Breast epithelium (tissue), 4 donors: Measurements from ENCODE around the gene SLC1A7. TPM values are rescaled to one million over a fixed set of nuclear protein-coding genes. Genes with fewer than 3 reads are reported as not detected.

Source experiments
- DNase-seq, 2 donors: peaks; one replicate each; pipeline ENCODE4 v3.0.0-alpha.2; 2019; ENCODE audit warnings: low spot score in 2 of 2
- H3K27ac ChIP-seq, 2 donors: fragments of 200-600 bp; sonication (generic) in 1 of 2; one replicate each; pipeline ENCODE4 v1.5.1; 2016 to 2019; ENCODE audit warnings: mild to moderate bottlenecking in 1 of 2
- H3K27me3 ChIP-seq, 2 donors: fragments of 200-600 bp; sonication (generic) in 1 of 2; one replicate each; pipeline versions ENCODE4 v1.5.1 to v1.6.0; 2017 to 2019; ENCODE audit warnings: control low read depth in 1 of 2, mild to moderate bottlenecking in 1 of 2
- H3K36me3 ChIP-seq: fragments of 200-600 bp; one replicate; pipeline ENCODE4 v1.5.1; 2019
- H3K4me1 ChIP-seq, 2 donors: fragments of 200-600 bp; sonication (generic); one replicate each; pipeline ENCODE4 v1.5.1; 2016 to 2019; ENCODE audit warnings: control low read depth in 1 of 2
- H3K4me3 ChIP-seq, 3 donors: fragments of 200-600 bp; sonication (generic); 1 replicate in 2 of 3; 2 replicates in 1 of 3; pipeline ENCODE4 v1.5.1; 2016 to 2019; ENCODE audit warnings: mild to moderate bottlenecking in 3 of 3, moderate library complexity in 2 of 3
- H3K9me3 ChIP-seq, 2 donors: fragments of 200-600 bp; sonication (generic) in 1 of 2; one replicate each; pipeline ENCODE4 v1.5.1; 2016 to 2019; ENCODE audit warnings: control low read depth in 1 of 2
- POLR2A ChIP-seq: fragments of 450-650 bp; IDR thresholded peaks from one replicate; pipeline ENCODE4 v1.6.1; 2016; ENCODE audit warnings: antibody characterized with exemption, mild to moderate bottlenecking, moderate library complexity
- POLR2AphosphoS5 ChIP-seq, 3 donors: sonication (generic); formaldehyde crosslinking; IDR thresholded peaks; one replicate each; pipeline ENCODE4 v1.6.1; 2017; ENCODE audit warnings: antibody characterized with exemption in 3 of 3
- intact Hi-C: fragments of 100-400 bp; cut with DNase I; formaldehyde crosslinking; loops from one replicate; pipeline ENCODE4 v1.15.1; 2023; ENCODE audit warnings: low total_unique reads
- total RNA-seq, 3 donors: library from RNA; depleted of rRNA; stranded (reverse); fragments of >200 nt; gene quantifications; one replicate each; pipeline ENCODE4 v1.1.0, GENCODE V29; 2016
- TF ChIP-seq, protein P1 (sequence below), 3 donors: fragments of 450-650 bp; IDR thresholded peaks; one replicate each; pipeline ENCODE4 v1.5.1; 2016 to 2017; ENCODE audit warnings: antibody characterized with exemption in 3 of 3, mild to moderate bottlenecking in 3 of 3, moderate library complexity in 3 of 3

The SLC1A7 gene
- total RNA-seq, 3 donors from 2014 or later, result 0.16 TPM; not detected in 2

- peaks cover 4 to 6% of the 10 kb centered on the region in 2 donors for H3K27me3 ChIP-seq
- peak in 1 of 2 donors; percentile 4 for DNase-seq
- TF ChIP-seq, protein P1, sequence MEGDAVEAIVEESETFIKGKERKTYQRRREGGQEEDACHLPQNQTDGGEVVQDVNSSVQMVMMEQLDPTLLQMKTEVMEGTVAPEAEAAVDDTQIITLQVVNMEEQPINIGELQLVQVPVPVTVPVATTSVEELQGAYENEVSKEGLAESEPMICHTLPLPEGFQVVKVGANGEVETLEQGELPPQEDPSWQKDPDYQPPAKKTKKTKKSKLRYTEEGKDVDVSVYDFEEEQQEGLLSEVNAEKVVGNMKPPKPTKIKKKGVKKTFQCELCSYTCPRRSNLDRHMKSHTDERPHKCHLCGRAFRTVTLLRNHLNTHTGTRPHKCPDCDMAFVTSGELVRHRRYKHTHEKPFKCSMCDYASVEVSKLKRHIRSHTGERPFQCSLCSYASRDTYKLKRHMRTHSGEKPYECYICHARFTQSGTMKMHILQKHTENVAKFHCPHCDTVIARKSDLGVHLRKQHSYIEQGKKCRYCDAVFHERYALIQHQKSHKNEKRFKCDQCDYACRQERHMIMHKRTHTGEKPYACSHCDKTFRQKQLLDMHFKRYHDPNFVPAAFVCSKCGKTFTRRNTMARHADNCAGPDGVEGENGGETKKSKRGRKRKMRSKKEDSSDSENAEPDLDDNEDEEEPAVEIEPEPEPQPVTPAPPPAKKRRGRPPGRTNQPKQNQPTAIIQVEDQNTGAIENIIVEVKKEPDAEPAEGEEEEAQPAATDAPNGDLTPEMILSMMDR (IDR thresholded peaks at IDR 0.05), result no peak
- no peak for TF ChIP-seq POLR2AphosphoS5 (IDR thresholded peaks at IDR 0.05)
- TF ChIP-seq POLR2A, result no peak
- H3K9me3 ChIP-seq, result no peaks in the 10 kb centered on the region
- no peaks in the 10 kb centered on the region for H3K4me1 ChIP-seq
- intact Hi-C loops, result no loop called here
- H3K36me3 ChIP-seq, result no peaks in the 10 kb centered on the region
- H3K27ac ChIP-seq, result no peak overlapping the region
- H3K4me3 ChIP-seq, result no peak overlapping the region
These were observed 77.0 kb downstream of the SLC1A7 start for GRCh38 chr1:53065391-53065790.

DNA sequence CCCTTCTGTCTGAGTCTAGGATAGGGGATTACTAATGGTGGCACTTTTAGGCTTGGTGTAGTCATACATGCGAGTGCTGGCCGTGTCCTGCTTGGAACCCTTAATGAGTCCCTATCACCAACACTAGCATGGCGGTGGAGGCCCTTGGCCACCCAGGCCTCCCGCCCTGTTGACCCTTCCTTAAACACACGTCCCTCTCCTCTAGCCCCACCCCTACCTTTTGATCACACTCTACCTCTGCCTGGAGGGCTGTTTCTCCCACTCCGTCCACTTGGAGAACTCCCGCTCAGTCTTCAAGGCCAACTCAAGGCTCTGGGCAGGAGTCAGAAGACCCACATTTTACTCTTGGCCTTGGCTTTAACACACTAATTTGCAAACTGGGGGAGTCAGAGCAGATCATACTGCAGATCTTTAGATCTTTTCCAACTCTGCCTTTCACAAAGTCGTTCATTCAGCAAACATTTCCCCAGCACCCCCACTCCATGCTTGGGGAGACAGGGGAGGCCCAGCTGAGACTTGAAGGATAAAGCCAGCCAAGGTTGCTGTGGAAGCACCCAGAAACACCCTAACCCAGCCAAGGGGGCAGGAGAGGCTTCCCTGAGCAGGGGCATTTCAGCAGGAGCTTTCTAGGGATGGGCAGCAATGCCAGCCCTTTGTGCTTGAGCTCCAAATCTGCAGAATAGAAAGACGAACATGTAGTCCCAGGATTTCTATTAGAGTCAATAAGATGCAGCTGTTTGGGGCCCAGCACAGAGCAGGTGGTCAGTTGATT, 78.5 kb downstream of the SLC1A7 start:
- no peaks in the 10 kb centered on the region for H3K4me1 ChIP-seq
- TF ChIP-seq POLR2AphosphoS5 (IDR thresholded peaks at IDR 0.05) (no peak), POLR2A (no peak)
- TF ChIP-seq, protein P1 (IDR thresholded peaks at IDR 0.05), result no peak
- intact Hi-C loops, result no loop called here
- H3K4me3 ChIP-seq, result peak overlapping the region; percentile 70 to 83 (median 72)
- no peaks in the 10 kb centered on the region for H3K36me3 ChIP-seq
- peaks cover 4 to 6% of the 10 kb centered on the region in 2 donors for H3K27me3 ChIP-seq
- no peak for DNase-seq
- no peaks in the 10 kb centered on the region for H3K9me3 ChIP-seq
- H3K27ac ChIP-seq, result peak overlapping the region in 1 of 2 donors; percentile 94

DNA sequence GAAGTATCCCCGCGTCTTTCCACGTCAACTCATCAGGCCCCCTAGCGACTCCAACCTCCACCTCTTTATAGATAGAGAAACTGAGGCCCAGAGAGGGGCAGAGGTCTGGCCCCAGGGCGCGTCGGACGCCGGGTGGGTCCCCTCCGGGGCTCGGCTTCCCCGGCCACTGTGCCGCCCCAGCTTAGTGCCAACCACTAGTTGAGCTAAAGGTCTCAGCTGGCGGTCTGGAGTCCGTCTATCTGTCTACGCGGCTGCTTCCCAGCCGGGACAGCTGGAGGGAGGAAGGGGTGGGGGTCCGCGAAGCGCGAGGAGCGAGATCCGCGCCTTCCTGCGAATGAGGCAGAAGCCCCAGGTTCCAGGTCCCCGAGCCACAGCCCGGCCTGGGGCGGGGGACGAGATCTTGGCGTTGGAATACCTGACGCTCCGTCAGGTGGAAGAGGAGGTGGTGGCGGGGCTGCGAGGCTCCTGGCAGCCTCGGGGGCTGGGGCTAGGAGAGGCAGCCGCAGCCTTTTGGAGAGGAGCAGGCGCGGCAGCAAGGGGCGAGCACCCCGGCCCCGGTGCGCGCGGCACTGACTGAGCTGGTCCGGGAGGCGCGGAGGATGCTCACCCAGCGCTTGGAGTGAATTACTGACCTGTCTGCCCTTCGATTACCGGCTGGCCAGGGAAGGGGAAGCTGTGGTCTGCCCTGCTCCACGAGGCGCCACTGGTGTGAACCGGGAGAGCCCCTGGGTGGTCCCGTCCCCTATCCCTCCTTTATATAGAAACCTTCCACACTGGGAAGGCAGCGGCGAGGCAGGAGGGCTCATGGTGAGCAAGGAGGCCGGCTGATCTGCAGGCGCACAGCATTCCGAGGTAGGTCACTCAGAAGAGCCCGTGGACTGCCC, 79.5 kb downstream of the SLC1A7 start:
- peak in 1 of 2 donors; percentile 47 for DNase-seq
- Histone ChIP-seq H3K27me3 (peaks cover 4 to 6% of the 10 kb centered on the region in 2 donors), H3K36me3 (no peaks in the 10 kb centered on the region), H3K9me3 (no peaks in the 10 kb centered on the region), H3K4me1 (no peaks in the 10 kb centered on the region), H3K27ac (peak overlapping the region; percentile 46 to 94), H3K4me3 (peak overlapping the region; percentile 70 to 83 (median 72))
- no peak for TF ChIP-seq POLR2AphosphoS5 (IDR thresholded peaks at IDR 0.05)
- TF ChIP-seq POLR2A, result no peak
- TF ChIP-seq, protein P1 (IDR thresholded peaks at IDR 0.05), result no peak
- intact Hi-C loops, result no loop called here

GRCh38 chr1:53061859-53062707, 80.4 kb downstream of the SLC1A7 start, which contains the start of gene PODN:
Gene PODN, plus strand, starts transcription at chr1:53062213. Its CDS starts 7,643 bp downstream, at chr1:53069856.
- H3K36me3 ChIP-seq, result no peaks in the 10 kb centered on the region
- no peak for TF ChIP-seq POLR2AphosphoS5 (IDR thresholded peaks at IDR 0.05)
- intact Hi-C loops, result no loop called here
- peaks cover 4 to 6% of the 10 kb centered on the region in 2 donors for H3K27me3 ChIP-seq
- H3K4me3 ChIP-seq, result peak within 1 kb of the TSS; percentile 70 to 83 (median 72)
- no peaks in the 10 kb centered on the region for H3K9me3 ChIP-seq
- DNase-seq, result peak in 1 of 2 donors; percentile 51
- peak within 1 kb of the TSS; percentile 46 to 94 for H3K27ac ChIP-seq
- no peaks in the 10 kb centered on the region for H3K4me1 ChIP-seq
